Measurements from ENCODE around the gene CDK5R2. TPM values are rescaled to one million over a fixed set of nuclear protein-coding genes. Genes with fewer than 3 reads are reported as not detected.

CDK5R2 gene
- total RNA-seq, 1 experiment from 2014 or later: 0.44 TPM

DNA sequence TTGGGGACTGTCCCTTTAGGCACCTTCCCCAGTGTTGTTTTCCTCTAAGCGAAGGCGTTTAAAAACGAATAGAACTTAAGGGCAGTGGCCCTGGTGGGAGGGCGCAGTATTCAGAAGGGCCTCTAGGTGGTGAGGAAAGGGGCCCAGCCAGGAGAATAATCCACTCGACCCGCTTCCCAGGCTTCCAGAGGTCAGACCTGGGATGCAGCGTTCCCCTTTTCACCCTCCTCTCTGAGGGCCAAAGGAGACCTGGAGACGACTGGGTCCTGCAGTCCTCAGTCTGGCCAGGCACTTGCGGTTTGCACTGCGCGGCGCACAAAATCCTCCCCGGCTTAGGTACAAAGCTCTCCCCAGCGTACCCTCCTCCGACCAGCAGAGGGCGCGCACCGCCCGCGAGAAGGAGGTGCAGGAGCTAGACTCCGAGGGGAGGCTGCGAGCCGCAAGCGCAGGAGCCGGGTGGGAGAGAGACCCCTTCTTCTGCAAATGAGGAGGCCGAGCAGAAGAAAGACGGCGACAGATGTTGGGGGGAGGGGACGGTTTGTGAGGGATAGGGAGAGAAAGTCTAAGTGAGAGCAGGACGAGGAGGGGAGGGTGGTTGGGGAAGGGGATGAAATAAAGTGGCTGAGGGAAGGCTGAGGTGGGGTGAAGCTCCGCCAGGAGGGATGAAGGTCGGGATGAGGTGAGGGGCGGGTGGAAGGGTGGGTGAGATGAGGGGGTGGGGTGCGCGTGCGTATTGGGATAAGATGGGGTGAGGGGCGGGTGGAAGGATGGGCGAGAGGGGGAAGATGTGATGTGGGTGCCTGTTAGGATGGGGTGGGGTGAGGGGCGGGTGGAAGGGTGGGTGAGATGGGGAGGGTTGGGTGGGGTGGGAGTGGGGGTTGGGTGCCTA is 20.6 kb downstream of the CDK5R2 start:
- H2AFZ ChIP-seq (ENCODE audit: low read depth, low read length, poor library complexity, severe bottlenecking): peak overlapping the region; percentile 89
- H3K27me3 ChIP-seq (ENCODE audit: insufficient read depth, low read length): no peaks in the 10 kb centered on the region
- peak overlapping the region; percentile 38 to 54 for H3K4me3 ChIP-seq (replicated peaks in 1 of 2; ENCODE audit: low read depth in 1 of 2, low read length in 2 of 2)
- BruUV-seq (replicated peaks): no TSS peak
- RAD21 ChIA-PET (ENCODE audit: low non-redundant PET in 1 of 2, low total read pairs in 2 of 2, uncharacterized antibody in 2 of 2, unreplicated experiment in 2 of 2): interaction anchor here (0.7 to 1.3 kb wide), 7 partner anchors 14 to 175 kb away, joined by 3 to 6 read pairs (median 3); no protein-coding TSS in a partner anchor
- no peaks in the 10 kb centered on the region for H3K36me3 ChIP-seq (ENCODE audit: control insufficient read depth in 1 of 2, insufficient read depth in 2 of 2, low read length in 2 of 2)
- no peaks in the 10 kb centered on the region for H3K79me2 ChIP-seq (ENCODE audit: insufficient read depth, low read length)
- H4K20me1 ChIP-seq (ENCODE audit: insufficient read depth): no peaks in the 10 kb centered on the region
- TF ChIP-seq FOSL1 (IDR thresholded peaks at IDR 0.05; ENCODE audit: low read depth) (no peak), EGR1 (IDR thresholded peaks at IDR 0.05; ENCODE audit: low read depth) (no peak), POLR2A (IDR thresholded peaks at IDR 0.05; ENCODE audit: borderline replicate concordance, extremely low read depth, insufficient read depth, insufficient read length) (no peak), TCF7L2 (IDR thresholded peaks at IDR 0.05; ENCODE audit: borderline replicate concordance, extremely low read depth, insufficient read depth, insufficient read length) (no peak), SP1 (IDR thresholded peaks at IDR 0.05; ENCODE audit: low read depth) (no peak), POLR2AphosphoS5 (IDR thresholded peaks at IDR 0.05; ENCODE audit: low read depth, low read length) (peak; percentile 18; the same call in 1 of the 2 replicates), RAD21 (IDR thresholded peaks at IDR 0.05; ENCODE audit: low read depth) (peak; percentile 91), CTCF (IDR thresholded peaks at IDR 0.05 in 2 of 3, conservative IDR thresholded peaks at IDR 0.05 in 1 of 3; ENCODE audit: borderline replicate concordance in 1 of 3, insufficient read depth in 1 of 3, low read depth in 2 of 3, low read length in 2 of 3) (peak; percentile 88 to 99 (median 99)), CEBPB (IDR thresholded peaks at IDR 0.05; ENCODE audit: low read depth) (no peak), CBX3 (IDR thresholded peaks at IDR 0.05; ENCODE audit: low read depth) (no peak), SIN3A (IDR thresholded peaks at IDR 0.05; ENCODE audit: low read depth) (no peak)
- TF ChIP-seq, protein P1, sequence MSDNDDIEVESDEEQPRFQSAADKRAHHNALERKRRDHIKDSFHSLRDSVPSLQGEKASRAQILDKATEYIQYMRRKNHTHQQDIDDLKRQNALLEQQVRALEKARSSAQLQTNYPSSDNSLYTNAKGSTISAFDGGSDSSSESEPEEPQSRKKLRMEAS (IDR thresholded peaks at IDR 0.05): no peak
- TF ChIP-seq, protein P2, sequence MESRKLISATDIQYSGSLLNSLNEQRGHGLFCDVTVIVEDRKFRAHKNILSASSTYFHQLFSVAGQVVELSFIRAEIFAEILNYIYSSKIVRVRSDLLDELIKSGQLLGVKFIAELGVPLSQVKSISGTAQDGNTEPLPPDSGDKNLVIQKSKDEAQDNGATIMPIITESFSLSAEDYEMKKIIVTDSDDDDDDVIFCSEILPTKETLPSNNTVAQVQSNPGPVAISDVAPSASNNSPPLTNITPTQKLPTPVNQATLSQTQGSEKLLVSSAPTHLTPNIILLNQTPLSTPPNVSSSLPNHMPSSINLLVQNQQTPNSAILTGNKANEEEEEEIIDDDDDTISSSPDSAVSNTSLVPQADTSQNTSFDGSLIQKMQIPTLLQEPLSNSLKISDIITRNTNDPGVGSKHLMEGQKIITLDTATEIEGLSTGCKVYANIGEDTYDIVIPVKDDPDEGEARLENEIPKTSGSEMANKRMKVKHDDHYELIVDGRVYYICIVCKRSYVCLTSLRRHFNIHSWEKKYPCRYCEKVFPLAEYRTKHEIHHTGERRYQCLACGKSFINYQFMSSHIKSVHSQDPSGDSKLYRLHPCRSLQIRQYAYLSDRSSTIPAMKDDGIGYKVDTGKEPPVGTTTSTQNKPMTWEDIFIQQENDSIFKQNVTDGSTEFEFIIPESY (IDR thresholded peaks at IDR 0.05; ENCODE audit: extremely low read depth, insufficient replicate concordance, low read length): peak; percentile 7
- peak overlapping the region; percentile 98 for H3K4me2 ChIP-seq (ENCODE audit: low read length)
- POLR2A ChIA-PET: interaction anchor here (0.8 kb wide), 1 partner anchor 22 kb away, joined by 4 read pairs; no protein-coding TSS in a partner anchor
- ATAC-seq (peak; percentile 98), DNase-seq (ENCODE audit: low read depth, low spot score) (peak; percentile 68)
- peaks cover 0 to 10% of the 10 kb centered on the region in 2 experiments; a peak in 1 of 4 replicates for H3K4me1 ChIP-seq (ENCODE audit: control insufficient read depth in 1 of 2, insufficient read depth in 2 of 2, low read length in 2 of 2)
- CTCF ChIA-PET: interaction anchor here (0.6 to 2.3 kb wide), 44 partner anchors 9 to 550 kb away, joined by 3 to 42 read pairs (median 4); partner anchors contain the start of genes ANKZF1, ATG9A and CDK5R2
- peak overlapping the region; percentile 29; the same call in 1 of the 2 replicates for H3K9ac ChIP-seq (ENCODE audit: low read length)
- no peaks in the 10 kb centered on the region for H3K9me2 ChIP-seq (ENCODE audit: insufficient read depth)
- no peak overlapping the region for H3K27ac ChIP-seq (ENCODE audit: low read depth, low read length)
- intact Hi-C loops (cut with micrococcal nuclease): loop anchor here (2.0 kb wide), 2 partner anchors 103 to 127 kb away; no protein-coding TSS in a partner anchor
- no peaks in the 10 kb centered on the region for H3K9me3 ChIP-seq (ENCODE audit: control insufficient read depth in 1 of 2, insufficient read depth in 1 of 2, low read depth in 1 of 2, low read length in 2 of 2)

All from HCT116 (cell line).